Brain pericyte (primary cell): ENCODE data around the gene ADAMTS2.

Experiments used
- DNase-seq: peaks from one replicate; pipeline ENCODE4 v3.0.0-alpha.2; 2012; ENCODE audit warnings: low read depth, low spot score

The ADAMTS2 gene

GRCh38 chr5:179233909-179234562 lies 111.2 kb downstream of the ADAMTS2 start:
- DNase-seq = no peak

- no peak for DNase-seq
Observed at GRCh38 chr5:179232091-179232735, 113.0 kb downstream of the ADAMTS2 start.

GRCh38 chr5:179231309-179231708 lies 114.0 kb downstream of the ADAMTS2 start:
- no peak for DNase-seq

- no peak for DNase-seq
Observed at GRCh38 chr5:179230061-179230461, 115.2 kb downstream of the ADAMTS2 start.

GRCh38 chr5:179229331-179229831 lies 115.9 kb downstream of the ADAMTS2 start:
- DNase-seq = no peak

GRCh38 chr5:179228341-179229121 lies 116.7 kb downstream of the ADAMTS2 start:
- no peak for DNase-seq

GRCh38 chr5:179227580-179228311 lies 117.5 kb downstream of the ADAMTS2 start:
- DNase-seq = no peak

GRCh38 chr5:179227229-179227579 lies 118.1 kb downstream of the ADAMTS2 start:
- no peak for DNase-seq

- no peak for DNase-seq
Observed at GRCh38 chr5:179226696-179227095, 118.6 kb downstream of the ADAMTS2 start.

GRCh38 chr5:179225387-179225786 lies 119.9 kb downstream of the ADAMTS2 start:
- DNase-seq = no peak

- DNase-seq = no peak
Observed at GRCh38 chr5:179224741-179225140, 120.5 kb downstream of the ADAMTS2 start.

GRCh38 chr5:179223961-179224360 lies 121.3 kb downstream of the ADAMTS2 start:
- DNase-seq = no peak

GRCh38 chr5:179223528-179223927 lies 121.7 kb downstream of the ADAMTS2 start:
- no peak for DNase-seq

- no peak for DNase-seq
Observed at GRCh38 chr5:179222246-179223017, 122.8 kb downstream of the ADAMTS2 start.

- DNase-seq = no peak
Observed at GRCh38 chr5:179221877-179222220, 123.4 kb downstream of the ADAMTS2 start.

GRCh38 chr5:179221196-179221876 lies 123.9 kb downstream of the ADAMTS2 start:
- no peak for DNase-seq

GRCh38 chr5:179220716-179221115 lies 124.5 kb downstream of the ADAMTS2 start:
- DNase-seq = no peak

- DNase-seq = no peak
Observed at GRCh38 chr5:179219661-179220620, 125.3 kb downstream of the ADAMTS2 start.

GRCh38 chr5:179218943-179219330 lies 126.3 kb downstream of the ADAMTS2 start:
- no peak for DNase-seq
